Measurements from ENCODE around the gene ZNF532.

The ZNF532 gene

GRCh38 chr18:58859907-58860306 is 4.8 kb upstream of the ZNF532 start:
- Histone ChIP-seq H3K79me2 (ENCODE audit: insufficient read depth, low read length) (no peaks in the 10 kb centered on the region), H3K4me2 (ENCODE audit: insufficient read depth, low read length) (no peak overlapping the region), H3K27me3 (ENCODE audit: insufficient read depth, low read length, poor library complexity) (no peaks in the 10 kb centered on the region), H3K4me1 (ENCODE audit: insufficient read depth, low read length) (no peaks in the 10 kb centered on the region), H3K27ac (ENCODE audit: low read length) (no peak overlapping the region), H3K4me3 (ENCODE audit: low read depth in 1 of 2, low read length in 2 of 2) (no peak overlapping the region), H3K9ac (ENCODE audit: low read depth, low read length) (no peak overlapping the region), H3K36me3 (ENCODE audit: insufficient read depth, low read length) (no peaks in the 10 kb centered on the region), H4K20me1 (ENCODE audit: insufficient read depth, low read length) (no peaks in the 10 kb centered on the region), H3K9me3 (ENCODE audit: insufficient read depth, low read length, severe bottlenecking) (no peaks in the 10 kb centered on the region), H2AFZ (ENCODE audit: low read depth, low read length) (no peak overlapping the region)
- DNase-seq (no peak), ATAC-seq (ENCODE audit: insufficient read depth, low read depth) (no peak)
- TF ChIP-seq EZH2 (IDR thresholded peaks at IDR 0.05; ENCODE audit: borderline replicate concordance, low read depth, low read length, severe bottlenecking) (no peak), CTCF (IDR thresholded peaks at IDR 0.05; ENCODE audit: borderline replicate concordance, extremely low read depth, low read length, poor library complexity, severe bottlenecking) (no peak)

GRCh38 chr18:58860747-58861231 is 3.9 kb upstream of the ZNF532 start:
- Histone ChIP-seq H3K27me3 (ENCODE audit: insufficient read depth, low read length, poor library complexity) (no peaks in the 10 kb centered on the region), H3K27ac (ENCODE audit: low read length) (no peak overlapping the region), H2AFZ (ENCODE audit: low read depth, low read length) (no peak overlapping the region), H3K9ac (ENCODE audit: low read depth, low read length) (no peak overlapping the region), H3K4me1 (ENCODE audit: insufficient read depth, low read length) (no peaks in the 10 kb centered on the region), H3K4me2 (ENCODE audit: insufficient read depth, low read length) (no peak overlapping the region), H3K4me3 (ENCODE audit: low read depth in 1 of 2, low read length in 2 of 2) (no peak overlapping the region), H4K20me1 (ENCODE audit: insufficient read depth, low read length) (no peaks in the 10 kb centered on the region), H3K36me3 (ENCODE audit: insufficient read depth, low read length) (no peaks in the 10 kb centered on the region), H3K9me3 (ENCODE audit: insufficient read depth, low read length, severe bottlenecking) (no peaks in the 10 kb centered on the region), H3K79me2 (ENCODE audit: insufficient read depth, low read length) (no peaks in the 10 kb centered on the region)
- no peak for TF ChIP-seq EZH2 (IDR thresholded peaks at IDR 0.05; ENCODE audit: borderline replicate concordance, low read depth, low read length, severe bottlenecking)
- TF ChIP-seq CTCF (IDR thresholded peaks at IDR 0.05; ENCODE audit: borderline replicate concordance, extremely low read depth, low read length, poor library complexity, severe bottlenecking), result no peak
- DNase-seq, result no peak
- ATAC-seq (ENCODE audit: insufficient read depth, low read depth), result no peak

- no peak overlapping the region for H3K9ac ChIP-seq (ENCODE audit: low read depth, low read length)
- no peaks in the 10 kb centered on the region for H3K79me2 ChIP-seq (ENCODE audit: insufficient read depth, low read length)
- H3K36me3 ChIP-seq (ENCODE audit: insufficient read depth, low read length), result no peaks in the 10 kb centered on the region
- no peak overlapping the region for H2AFZ ChIP-seq (ENCODE audit: low read depth, low read length)
- DNase-seq, result no peak
- H3K4me2 ChIP-seq (ENCODE audit: insufficient read depth, low read length), result no peak overlapping the region
- H3K9me3 ChIP-seq (ENCODE audit: insufficient read depth, low read length, severe bottlenecking), result no peaks in the 10 kb centered on the region
- H3K27ac ChIP-seq (ENCODE audit: low read length), result no peak overlapping the region
- no peak overlapping the region for H3K4me3 ChIP-seq (ENCODE audit: low read depth in 1 of 2, low read length in 2 of 2)
- H3K27me3 ChIP-seq (ENCODE audit: insufficient read depth, low read length, poor library complexity), result no peaks in the 10 kb centered on the region
- no peak for ATAC-seq (ENCODE audit: insufficient read depth, low read depth)
- no peaks in the 10 kb centered on the region for H4K20me1 ChIP-seq (ENCODE audit: insufficient read depth, low read length)
- no peak for TF ChIP-seq EZH2 (IDR thresholded peaks at IDR 0.05; ENCODE audit: borderline replicate concordance, low read depth, low read length, severe bottlenecking)
- no peak for TF ChIP-seq CTCF (IDR thresholded peaks at IDR 0.05; ENCODE audit: borderline replicate concordance, extremely low read depth, low read length, poor library complexity, severe bottlenecking)
- H3K4me1 ChIP-seq (ENCODE audit: insufficient read depth, low read length), result no peaks in the 10 kb centered on the region
Measured at GRCh38 chr18:58861353-58861752, 3.3 kb upstream of the ZNF532 start.

GRCh38 chr18:58861861-58862301 is 2.8 kb upstream of the ZNF532 start:
- no peaks in the 10 kb centered on the region for H3K9me3 ChIP-seq (ENCODE audit: insufficient read depth, low read length, severe bottlenecking)
- H3K9ac ChIP-seq (ENCODE audit: low read depth, low read length), result no peak overlapping the region
- H3K79me2 ChIP-seq (ENCODE audit: insufficient read depth, low read length), result no peaks in the 10 kb centered on the region
- H2AFZ ChIP-seq (ENCODE audit: low read depth, low read length), result no peak overlapping the region
- H3K4me1 ChIP-seq (ENCODE audit: insufficient read depth, low read length), result no peaks in the 10 kb centered on the region
- H3K4me2 ChIP-seq (ENCODE audit: insufficient read depth, low read length), result no peak overlapping the region
- no peaks in the 10 kb centered on the region for H3K36me3 ChIP-seq (ENCODE audit: insufficient read depth, low read length)
- TF ChIP-seq EZH2 (IDR thresholded peaks at IDR 0.05; ENCODE audit: borderline replicate concordance, low read depth, low read length, severe bottlenecking) (no peak), CTCF (IDR thresholded peaks at IDR 0.05; ENCODE audit: borderline replicate concordance, extremely low read depth, low read length, poor library complexity, severe bottlenecking) (no peak)
- H3K4me3 ChIP-seq (ENCODE audit: low read depth in 1 of 2, low read length in 2 of 2), result no peak overlapping the region
- H3K27me3 ChIP-seq (ENCODE audit: insufficient read depth, low read length, poor library complexity), result no peaks in the 10 kb centered on the region
- ATAC-seq (ENCODE audit: insufficient read depth, low read depth), result no peak
- no peaks in the 10 kb centered on the region for H4K20me1 ChIP-seq (ENCODE audit: insufficient read depth, low read length)
- no peak for DNase-seq
- H3K27ac ChIP-seq (ENCODE audit: low read length), result no peak overlapping the region

Measured in DND-41 (cell line).